NCI-H2107 (cell line): ENCODE results near the gene SYNM.

Experiments used
- DNase-seq: peaks from one replicate; lab custom pipeline; 2025; lab: John Stamatoyannopoulos, UW

SYNM gene

GRCh38 chr15:99084965-99085364, 19.9 kb upstream of the SYNM start:
- no peak for DNase-seq

DNA sequence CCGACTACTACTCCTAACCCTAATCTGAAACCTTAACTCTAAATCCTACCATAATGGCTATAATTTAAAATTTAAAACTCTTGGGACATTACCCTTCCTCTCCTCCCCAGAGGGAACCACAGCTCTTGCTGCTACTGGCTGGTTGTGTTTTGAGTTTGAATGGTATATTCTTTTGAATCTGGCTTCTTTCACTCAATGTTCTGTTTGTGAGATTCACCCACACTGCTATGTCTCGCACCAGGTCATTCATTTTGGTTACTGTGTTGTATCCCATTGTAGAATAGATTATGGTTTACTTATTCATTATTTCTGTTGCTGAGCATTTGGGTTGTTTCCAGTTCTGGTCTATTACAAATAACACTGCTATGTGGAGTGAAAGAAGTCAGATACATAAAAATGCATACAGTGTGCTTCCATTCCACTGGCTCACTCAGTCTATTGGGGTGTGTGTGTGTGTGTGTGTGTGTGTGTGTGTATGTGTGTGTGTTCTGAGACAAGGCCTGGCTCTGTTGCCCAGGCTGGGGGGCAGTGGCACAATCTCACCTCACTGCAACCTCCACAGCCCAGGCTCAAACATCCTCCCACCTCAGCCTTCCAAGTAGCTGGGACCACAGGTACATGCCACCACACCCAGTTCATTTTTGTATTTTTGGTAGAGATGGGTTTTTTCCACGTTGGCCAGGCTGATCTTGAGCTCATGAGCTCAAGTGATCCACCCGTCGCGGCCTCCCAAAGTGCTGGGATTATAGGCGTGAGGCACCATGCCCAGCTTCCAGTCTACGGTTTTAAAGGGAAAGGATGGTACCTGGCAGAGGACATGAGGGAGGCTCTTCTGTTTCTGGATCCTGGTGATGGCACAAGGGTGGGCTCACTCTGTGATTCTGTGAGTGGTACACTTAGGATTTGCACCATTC, 19.2 kb upstream of the SYNM start:
- no peak for DNase-seq

- no peak for DNase-seq
Measured at GRCh38 chr15:99086327-99086667, 18.6 kb upstream of the SYNM start.

DNA sequence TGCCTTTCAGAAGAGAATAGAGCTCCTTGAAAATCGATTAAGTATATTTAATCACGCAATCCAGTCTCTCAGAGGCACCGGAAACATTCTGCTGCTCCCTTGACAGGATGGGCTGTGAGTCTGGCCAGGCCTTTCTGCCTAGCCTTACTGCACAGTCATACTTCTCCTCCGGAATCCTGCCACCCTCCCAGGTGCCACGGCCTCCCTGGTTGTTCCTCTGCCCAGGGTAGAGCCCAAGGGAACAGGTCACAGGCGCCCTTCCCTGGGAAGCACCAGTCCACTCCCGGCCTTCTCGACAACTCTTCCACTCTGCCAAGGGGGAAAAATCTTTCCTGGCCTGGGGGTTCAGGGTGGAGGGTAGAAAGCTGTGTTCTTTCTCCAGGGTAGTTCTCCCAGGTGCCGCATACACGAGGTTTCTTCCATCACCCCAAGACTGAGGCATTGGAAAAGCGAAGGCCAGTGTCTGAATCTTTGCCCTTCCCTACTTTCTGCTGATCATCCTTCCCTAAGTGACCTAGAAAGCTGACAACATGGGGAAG, 17.4 kb upstream of the SYNM start:
- DNase-seq = no peak

DNA sequence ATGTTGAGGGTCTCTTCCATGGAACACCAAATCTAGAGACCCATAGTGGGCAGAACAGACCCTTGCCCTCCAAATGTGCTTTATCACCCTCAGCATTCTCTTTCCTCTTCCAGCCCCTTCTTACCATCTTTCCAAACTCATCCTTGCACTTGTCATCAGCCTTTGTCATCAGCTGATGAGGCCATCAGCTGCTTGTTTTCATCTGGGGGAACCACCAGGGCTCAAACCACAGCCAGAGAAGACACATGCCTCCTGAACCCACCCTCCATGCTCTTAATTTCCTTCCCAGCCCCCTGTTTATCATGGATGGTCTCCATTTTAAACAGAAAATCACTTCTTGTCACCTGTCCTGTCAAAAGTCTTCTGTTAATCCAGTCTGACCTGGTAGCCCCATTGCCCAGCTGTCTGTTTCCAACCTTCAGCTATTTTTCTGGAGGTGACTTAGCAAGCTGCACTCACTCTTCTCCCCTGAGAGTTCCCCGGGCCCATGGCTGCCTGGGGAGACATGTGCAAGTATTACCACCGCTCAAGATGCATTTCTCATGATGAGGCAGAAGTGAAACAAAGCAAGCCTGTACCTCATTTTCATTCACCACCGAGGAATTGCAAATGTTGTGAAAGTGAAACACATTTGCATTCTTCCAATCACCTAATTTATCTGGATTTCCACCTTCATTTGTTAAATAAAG, 14.7 kb upstream of the SYNM start:
- no peak for DNase-seq

DNA sequence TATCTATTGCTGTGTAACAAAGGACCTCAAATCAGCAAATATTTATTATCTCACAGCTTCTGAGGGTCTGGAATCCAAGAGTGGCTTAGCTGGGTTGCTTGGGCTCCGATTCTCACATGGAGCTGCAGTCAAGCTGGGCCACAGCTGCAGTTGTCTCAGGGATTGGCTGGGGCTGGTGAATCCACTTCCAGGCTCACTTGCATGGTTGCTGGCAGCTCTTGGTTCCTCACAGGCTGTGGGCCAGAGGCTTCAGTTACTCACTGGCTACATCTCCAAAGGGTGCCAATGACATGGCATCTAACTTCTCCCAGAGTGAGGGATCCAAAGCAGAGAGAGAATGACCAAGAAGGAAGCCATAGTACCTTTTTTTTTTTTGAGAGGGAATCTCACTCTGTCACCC, 13.9 kb upstream of the SYNM start:
- DNase-seq = no peak

DNA sequence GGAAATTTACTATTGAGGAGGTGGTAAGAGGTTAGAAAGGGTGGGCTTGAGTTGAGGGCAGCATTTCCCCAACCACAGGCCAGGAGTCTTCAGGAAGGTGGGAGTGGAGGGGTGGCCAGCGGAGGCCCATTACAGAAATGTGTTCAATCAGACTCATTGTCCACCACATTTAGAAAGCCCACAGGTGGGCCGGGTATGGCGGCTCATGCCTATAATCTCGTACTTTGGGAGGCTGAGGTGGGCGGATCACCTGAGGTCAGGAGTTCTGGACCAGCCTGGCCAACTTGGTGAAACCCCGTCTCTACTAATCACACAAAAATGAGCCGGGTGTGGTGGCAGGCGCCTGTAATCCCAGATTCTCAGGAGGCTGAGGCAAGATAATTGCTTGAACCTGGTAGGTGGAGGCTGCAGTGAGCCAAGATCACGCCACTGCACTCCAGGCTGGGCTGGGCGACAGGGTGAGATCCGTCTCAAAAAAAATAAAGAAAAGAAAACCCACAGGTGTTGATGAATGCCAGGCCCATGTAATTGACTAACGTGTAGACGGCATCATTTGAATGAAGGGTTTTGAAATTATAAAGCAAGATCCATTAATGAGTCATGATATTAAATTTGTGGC, 12.2 kb upstream of the SYNM start:
- DNase-seq = no peak

DNA sequence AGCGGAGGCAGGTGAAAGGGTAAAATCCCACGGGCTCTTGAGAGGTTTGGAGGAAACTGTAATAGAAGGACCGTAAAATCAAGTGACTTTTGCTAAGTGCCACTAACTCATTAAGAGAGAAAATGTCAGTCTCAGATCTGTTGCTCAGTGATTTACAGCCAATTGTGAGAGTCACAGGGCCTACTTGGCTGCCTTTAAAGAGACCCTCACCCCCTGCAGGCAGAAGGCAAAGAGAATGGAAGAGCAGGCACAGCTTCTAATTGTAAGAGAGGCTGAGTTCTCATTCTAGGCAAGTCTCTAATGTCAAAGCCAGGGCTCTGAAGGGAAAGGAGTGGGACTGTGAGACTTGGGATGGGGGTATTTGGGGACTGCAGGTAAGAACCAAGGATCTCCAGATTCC, 9.3 kb upstream of the SYNM start:
- no peak for DNase-seq

DNA sequence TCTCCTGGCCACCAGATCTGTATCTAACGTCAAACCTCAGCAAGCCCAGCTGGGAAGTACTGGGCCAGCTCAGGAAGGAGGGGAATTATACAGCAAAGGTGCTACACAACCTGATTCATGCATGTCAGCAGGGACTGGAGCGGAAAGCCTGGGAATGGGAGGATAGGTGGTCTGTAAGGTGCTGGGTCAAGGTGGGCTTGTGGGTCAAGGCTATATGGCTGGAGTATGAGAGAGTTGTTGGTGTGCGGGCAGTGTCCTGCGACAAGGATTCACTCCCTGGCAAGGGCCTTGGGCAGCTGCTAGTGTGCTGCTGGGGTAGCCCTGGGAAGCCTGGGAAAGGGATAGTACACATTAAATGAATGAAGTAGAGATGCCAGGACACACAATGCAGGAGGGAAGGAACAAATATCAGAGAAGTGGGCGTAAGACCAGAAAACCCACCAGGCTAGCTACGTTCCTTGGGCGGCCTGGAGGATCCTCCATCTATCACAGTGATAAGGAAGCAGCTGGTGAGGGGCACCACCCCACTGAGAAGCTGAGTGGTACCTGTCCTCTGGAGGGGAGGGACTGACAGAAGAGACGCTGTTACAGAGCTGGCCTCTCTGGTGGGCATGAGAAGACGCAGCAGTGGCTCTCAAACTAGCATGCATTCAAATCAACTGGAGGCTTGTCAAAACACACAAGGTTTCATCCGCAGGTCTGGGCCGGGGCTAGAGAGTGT, 8.5 kb upstream of the SYNM start:
- DNase-seq = no peak

GRCh38 chr15:99096894-99097426, 7.9 kb upstream of the SYNM start:
- DNase-seq = no peak

DNA sequence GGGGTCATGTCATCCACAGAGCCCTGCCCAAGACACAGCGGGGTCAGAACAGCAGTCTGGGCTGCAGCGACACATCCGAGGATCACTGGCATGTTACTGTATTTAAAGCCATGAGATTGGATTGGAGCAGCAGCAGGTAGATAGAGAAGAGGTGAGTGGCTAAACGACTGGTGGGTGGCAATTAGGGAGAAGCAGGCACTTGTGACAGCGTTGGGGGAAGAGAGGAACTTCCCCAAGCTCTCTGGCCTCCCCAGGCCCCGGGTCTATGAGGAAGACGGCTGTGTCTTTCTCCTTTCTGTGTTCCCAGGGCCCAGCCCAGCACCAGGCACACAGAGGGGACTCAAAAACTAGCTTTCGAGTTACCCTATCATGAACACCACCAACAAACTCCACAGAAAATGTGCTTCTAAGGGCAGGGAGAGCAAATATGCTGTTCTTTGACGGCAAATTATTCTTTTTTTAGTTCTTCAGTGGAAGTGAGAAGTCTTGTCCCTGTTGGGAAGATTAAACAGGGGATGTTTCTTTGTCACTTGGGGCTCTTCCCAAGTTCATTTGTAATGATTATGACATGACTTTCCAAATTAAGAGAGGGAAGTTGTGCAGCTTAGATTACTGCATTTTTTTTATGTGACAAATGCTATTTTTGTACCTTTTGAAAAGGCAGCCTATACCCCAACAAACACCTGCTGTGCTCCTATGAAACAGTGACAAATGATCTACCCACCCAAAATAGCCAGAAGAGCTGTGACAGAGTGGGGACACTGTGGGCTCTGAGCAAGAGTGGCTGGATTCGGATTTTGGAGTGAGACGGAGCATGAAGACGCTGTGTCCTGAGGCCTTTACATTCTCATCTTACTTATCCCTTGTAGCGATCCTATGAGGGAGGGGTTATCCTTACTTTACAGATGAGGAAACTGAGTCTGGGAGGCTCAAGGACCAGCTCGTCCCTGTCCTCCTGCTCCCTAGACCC, 7.2 kb upstream of the SYNM start:
- no peak for DNase-seq

- DNase-seq = no peak
Measured at GRCh38 chr15:99098426-99098825, 6.5 kb upstream of the SYNM start.

DNA sequence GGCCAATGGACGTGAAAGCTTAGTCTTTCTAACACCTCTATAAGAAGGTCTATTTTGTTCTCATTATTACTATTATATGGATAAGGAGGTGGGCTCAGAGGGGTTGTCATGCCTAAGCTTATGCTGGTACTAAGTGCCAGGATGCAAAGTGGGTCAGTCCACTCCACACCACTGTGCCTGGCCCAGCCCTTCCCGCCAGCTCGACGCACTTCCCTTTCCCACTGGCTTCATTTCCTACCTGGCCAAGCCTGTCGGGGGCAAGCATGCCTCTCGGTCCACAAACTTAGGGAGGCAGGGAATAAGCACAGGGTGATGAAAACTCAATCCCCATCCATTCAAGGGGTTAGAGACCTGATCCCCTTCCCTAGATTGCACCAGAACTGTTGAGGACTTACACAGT, 5.9 kb upstream of the SYNM start:
- no peak for DNase-seq

DNA sequence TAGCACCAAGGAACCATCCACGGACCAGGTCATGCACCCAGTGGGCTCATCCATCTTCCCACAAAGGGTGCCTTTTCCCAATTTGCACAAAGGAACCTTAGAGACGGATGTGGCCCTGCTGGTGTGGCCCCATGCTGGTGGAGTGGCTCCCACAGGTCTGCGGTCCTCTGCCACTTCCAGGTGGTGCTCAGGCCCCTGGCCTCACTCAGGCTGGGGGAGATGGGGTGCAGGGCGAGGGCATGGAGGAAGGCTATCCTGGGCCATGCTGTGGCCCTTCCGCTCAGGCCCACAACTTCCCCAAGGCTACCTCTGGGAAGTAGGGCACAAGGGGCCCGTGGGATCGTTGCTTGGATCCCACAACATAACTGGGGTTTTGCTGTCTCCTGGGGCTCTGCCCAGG, 5.2 kb upstream of the SYNM start:
- DNase-seq = no peak

- peak; percentile 49 for DNase-seq
Measured at GRCh38 chr15:99100245-99101173, 4.4 kb upstream of the SYNM start.

- DNase-seq = no peak
Measured at GRCh38 chr15:99101501-99101900, 3.4 kb upstream of the SYNM start.

DNA sequence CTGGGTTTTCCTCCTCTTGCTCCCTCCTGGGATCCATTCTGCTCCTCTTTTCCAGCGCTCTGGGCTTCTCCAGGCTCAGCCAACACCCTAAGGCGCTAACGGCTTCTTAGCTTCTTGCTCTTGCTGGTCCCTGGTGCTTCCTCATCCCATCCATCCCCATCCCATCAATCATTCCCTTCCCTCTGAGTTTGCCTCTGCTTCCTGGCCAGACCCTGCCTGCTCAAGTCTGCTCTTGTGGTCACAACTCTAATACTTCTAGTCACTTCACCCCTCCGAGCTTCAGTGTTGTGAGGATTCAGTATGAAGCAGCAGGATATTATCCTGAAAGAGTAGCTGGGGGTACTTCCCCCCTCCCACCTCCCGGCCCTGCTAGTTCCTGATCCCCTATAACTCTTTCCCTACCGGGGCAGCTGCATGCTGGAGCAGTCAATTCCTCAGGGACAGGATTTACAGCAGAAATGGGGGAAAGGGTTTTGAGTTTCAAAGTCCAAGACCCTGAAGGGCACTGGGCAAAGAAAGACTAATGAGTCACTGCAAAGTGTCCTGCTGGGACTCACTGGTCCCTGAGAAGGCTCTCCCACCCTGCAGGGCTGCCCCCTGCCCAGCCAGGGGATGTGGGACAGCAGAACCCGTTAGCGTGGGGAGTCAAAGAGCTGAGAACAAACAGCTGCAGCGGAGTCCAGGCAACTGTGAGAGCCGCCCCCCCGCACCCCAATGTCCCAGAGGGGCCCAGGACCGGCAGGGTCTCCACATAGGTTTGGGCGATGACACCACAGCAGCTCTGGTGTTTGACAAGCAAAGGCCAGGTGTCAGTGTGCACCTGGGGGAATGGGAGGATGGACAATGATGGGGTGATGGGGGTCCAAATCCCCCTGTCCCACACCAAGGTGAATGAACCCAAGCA, 2.3 kb upstream of the SYNM start:
- DNase-seq = no peak

GRCh38 chr15:99103279-99103678, 1.6 kb upstream of the SYNM start:
- DNase-seq = no peak
